ENCODE data around the gene RELN.

RELN gene

GRCh38 chr7:103637094-103637493 lies 352.4 kb downstream of the RELN start:
- no peak for DNase-seq (ENCODE audit: low read depth, low spot score)

- no peak for DNase-seq (ENCODE audit: low read depth, low spot score)
Observed at GRCh38 chr7:103636153-103636552, 353.3 kb downstream of the RELN start.

GRCh38 chr7:103632972-103633371 lies 356.5 kb downstream of the RELN start:
- DNase-seq (ENCODE audit: low read depth, low spot score) = no peak

GRCh38 chr7:103632005-103632639 lies 357.3 kb downstream of the RELN start:
- DNase-seq (ENCODE audit: low read depth, low spot score) = no peak

GRCh38 chr7:103630318-103630717 lies 359.1 kb downstream of the RELN start:
- no peak for DNase-seq (ENCODE audit: low read depth, low spot score)

- DNase-seq (ENCODE audit: low read depth, low spot score) = no peak
Observed at GRCh38 chr7:103628742-103629141, 360.7 kb downstream of the RELN start.

- no peak for DNase-seq (ENCODE audit: low read depth, low spot score)
Observed at GRCh38 chr7:103626776-103627175, 362.7 kb downstream of the RELN start.

GRCh38 chr7:103622274-103622673 lies 367.2 kb downstream of the RELN start:
- DNase-seq (ENCODE audit: low read depth, low spot score) = no peak

GRCh38 chr7:103613655-103614642 lies 375.5 kb downstream of the RELN start:
- no peak for DNase-seq (ENCODE audit: low read depth, low spot score)

- DNase-seq (ENCODE audit: low read depth, low spot score) = no peak
Observed at GRCh38 chr7:103609778-103610177, 379.7 kb downstream of the RELN start.

GRCh38 chr7:103605640-103606039 lies 383.8 kb downstream of the RELN start:
- no peak for DNase-seq (ENCODE audit: low read depth, low spot score)

GRCh38 chr7:103598326-103598905 lies 391.0 kb downstream of the RELN start:
- no peak for DNase-seq (ENCODE audit: low read depth, low spot score)

GRCh38 chr7:103597606-103598005 lies 391.9 kb downstream of the RELN start:
- no peak for DNase-seq (ENCODE audit: low read depth, low spot score)

- DNase-seq (ENCODE audit: low read depth, low spot score) = no peak
Observed at GRCh38 chr7:103594186-103594585, 395.3 kb downstream of the RELN start.

GRCh38 chr7:103593691-103594090 lies 395.8 kb downstream of the RELN start:
- no peak for DNase-seq (ENCODE audit: low read depth, low spot score)

- DNase-seq (ENCODE audit: low read depth, low spot score) = no peak
Observed at GRCh38 chr7:103592844-103593243, 396.6 kb downstream of the RELN start.

- DNase-seq (ENCODE audit: low read depth, low spot score) = no peak
Observed at GRCh38 chr7:103592187-103592586, 397.3 kb downstream of the RELN start.

- DNase-seq (ENCODE audit: low read depth, low spot score) = no peak
Observed at GRCh38 chr7:103580031-103580430, 409.4 kb downstream of the RELN start.

- no peak for DNase-seq (ENCODE audit: low read depth, low spot score)
Observed at GRCh38 chr7:103577059-103577458, 412.4 kb downstream of the RELN start.

GRCh38 chr7:103576641-103577040 lies 412.8 kb downstream of the RELN start:
- DNase-seq (ENCODE audit: low read depth, low spot score) = no peak

- no peak for DNase-seq (ENCODE audit: low read depth, low spot score)
Observed at GRCh38 chr7:103574576-103574975, 414.9 kb downstream of the RELN start.

- DNase-seq (ENCODE audit: low read depth, low spot score) = no peak
Observed at GRCh38 chr7:103573479-103574058, 415.9 kb downstream of the RELN start.
